Adipose tissue (tissue), 3 donors: ENCODE results near the gene SPI1. TPM values are rescaled to one million over a fixed set of nuclear protein-coding genes. Genes with fewer than 3 reads are reported as not detected.

Source experiments
- H3K27ac ChIP-seq: one replicate; pipeline ENCODE4 v1.5.1; 2013; ENCODE audit warnings: low read depth, low read length
- WGBS, 3 donors: extraction: QIAGEN DNeasy Blood & Tissue Kit; methylation state at CpG; one replicate each; pipeline ENCODE4 v1.1.7; 2013; 5-methylcytosine and 5-hydroxymethylcytosine counted together
- polyA plus RNA-seq, 3 donors: library from polyadenylated mRNA; stranded (reverse); fragments of 200-250 nt; gene quantifications; one replicate each; pipeline ENCODE4 v1.2.3, GENCODE V29; 2013
- donor health status: healthy with polysubstance abuse.
- donor health status: Bipolar disorder and iron deficiency.
- donor health status: healthy.

The SPI1 gene
- polyA plus RNA-seq, 3 donors, result 4.9 to 69.3 (median 49.3) TPM

DNA sequence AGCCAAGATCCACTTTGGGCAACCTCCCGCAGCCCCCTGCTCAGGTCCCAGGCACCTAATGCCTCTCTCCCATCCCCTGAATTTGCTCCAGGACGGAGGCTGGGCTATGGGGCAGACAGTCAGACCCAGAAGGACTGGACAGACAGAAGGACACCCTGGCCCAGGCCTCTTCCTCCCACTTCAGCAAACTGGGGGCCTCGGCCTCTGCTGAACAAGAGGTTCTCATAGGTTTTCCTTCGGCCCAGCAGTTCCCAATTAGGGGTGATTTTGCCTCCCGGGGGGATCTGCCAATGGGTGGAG lies 3.7 kb downstream of the SPI1 start:
- 76 to 86% (median 79%) methylated on average over 5 of the region's 5 CpGs for WGBS, 3 donors
- no peak overlapping the region for H3K27ac ChIP-seq

GRCh38 chr11:47373876-47374719 lies 4.2 kb downstream of the SPI1 start:
- WGBS, 3 donors, result 40 to 44% (median 44%) methylated on average over 19 of the region's 19 CpGs
- no peak overlapping the region for H3K27ac ChIP-seq

GRCh38 chr11:47372422-47372821 lies 5.9 kb downstream of the SPI1 start:
- 71 to 84% (median 80%) methylated on average over 7 of the region's 7 CpGs for WGBS, 3 donors

DNA sequence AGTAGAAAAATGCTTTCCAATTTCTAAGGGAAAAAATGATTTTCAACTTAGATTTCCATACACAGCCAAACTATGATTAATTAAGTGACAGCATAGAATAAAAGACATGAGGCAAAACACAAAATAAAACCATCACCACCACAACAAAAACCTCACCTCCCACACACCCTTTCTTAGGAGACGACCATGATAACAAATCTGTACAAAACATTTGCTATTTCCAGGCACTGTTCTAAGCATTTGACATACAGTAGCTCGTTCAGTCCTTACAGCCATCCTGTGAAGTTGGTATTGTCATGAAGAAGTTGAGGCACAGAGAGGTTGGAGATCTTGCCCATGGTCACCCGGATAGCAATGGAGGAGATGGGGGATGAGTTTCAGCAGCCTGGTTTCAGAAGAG lies 8.7 kb downstream of the SPI1 start:
- WGBS, 3 donors, result 50 to 59% (median 51%) methylated on average over 3 of the region's 3 CpGs
- H3K27ac ChIP-seq, result no peak overlapping the region

More at GRCh38 chr11:47372422-47372821, 5.9 kb downstream of the SPI1 start:
- H3K27ac ChIP-seq, result no peak overlapping the region

GRCh38 chr11:47366020-47366490 lies 12.3 kb downstream of the SPI1 start:
- 68 to 79% (median 78%) methylated on average over 1 of the region's 1 CpG for whole genome bisulfite sequencing, 3 donors
- H3K27ac ChIP-seq, result no peak overlapping the region

DNA sequence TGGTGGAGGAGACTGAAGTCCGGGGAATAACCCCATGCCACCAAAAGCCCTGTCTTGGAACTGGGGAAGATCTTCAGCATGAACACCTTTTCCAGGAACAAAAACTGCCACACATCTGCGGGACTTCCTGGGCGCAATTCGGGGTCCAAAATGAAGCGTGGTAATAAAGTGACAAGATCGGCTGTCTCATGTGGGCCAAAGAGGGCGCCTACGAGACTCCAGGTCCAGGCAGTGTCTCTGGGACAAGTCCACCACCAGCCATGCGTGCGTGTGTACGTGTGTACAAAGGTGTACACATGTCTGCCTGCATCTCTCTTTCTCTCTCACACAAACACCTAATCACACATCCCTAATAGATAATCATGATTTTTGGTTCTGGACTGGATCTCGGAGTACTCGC lies 16.9 kb downstream of the SPI1 start:
- H3K27ac ChIP-seq, result no peak overlapping the region
- WGBS, 3 donors, result 77 to 86% (median 79%) methylated on average over 13 of the region's 13 CpGs

DNA sequence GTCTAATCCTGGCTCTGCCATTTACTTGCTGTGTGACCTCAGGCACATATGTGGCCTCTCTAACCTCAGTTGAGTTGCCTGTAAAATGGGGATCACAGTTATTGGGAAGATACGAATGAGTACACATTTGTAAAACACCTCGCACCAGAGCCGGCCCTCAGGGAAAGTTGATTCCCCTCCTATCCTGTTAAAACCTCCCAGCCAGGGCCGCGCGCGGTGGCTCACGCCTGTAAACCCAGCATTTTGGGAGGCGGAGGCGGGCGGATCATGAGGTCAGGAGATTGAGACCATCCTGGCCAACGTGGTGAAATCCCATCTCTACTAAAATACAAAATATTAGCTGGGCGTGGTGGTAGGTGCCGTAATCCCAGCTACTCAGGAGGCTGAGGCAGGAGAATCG lies 18.0 kb downstream of the SPI1 start:
- H3K27ac ChIP-seq, result no peak overlapping the region
- 84 to 93% (median 86%) methylated on average over 15 of the region's 15 CpGs for WGBS, 3 donors

GRCh38 chr11:47359586-47359985 lies 18.8 kb downstream of the SPI1 start:
- WGBS, 3 donors, result 50 to 81% (median 62%) methylated on average over 15 to 17 of the region's 17 CpGs

DNA sequence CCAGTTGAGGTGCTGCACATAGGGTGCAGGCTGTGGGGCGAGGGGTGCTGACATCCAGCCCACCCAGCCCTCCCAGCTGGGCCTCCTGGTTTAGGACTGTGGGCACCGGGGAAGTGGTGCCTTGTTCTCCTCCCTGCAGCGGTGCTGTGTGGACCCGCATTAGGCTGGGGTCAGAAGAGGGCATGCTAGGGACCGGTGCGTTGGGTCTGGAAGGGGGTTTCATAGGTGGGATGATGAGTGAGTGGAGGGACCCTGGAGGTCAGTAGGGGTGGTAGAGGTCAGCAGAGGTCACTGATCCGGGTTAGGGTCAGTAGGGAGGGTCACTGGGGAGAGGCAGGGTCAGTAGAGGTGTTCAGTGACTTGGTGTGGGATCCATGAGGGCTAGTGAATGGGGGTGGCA lies 19.2 kb downstream of the SPI1 start:
- 67 to 76% (median 68%) methylated on average over 5 to 7 of the region's 7 CpGs for WGBS, 3 donors
- no peak overlapping the region for H3K27ac ChIP-seq

More at GRCh38 chr11:47359586-47359985, 18.8 kb downstream of the SPI1 start:
- no peak overlapping the region for H3K27ac ChIP-seq

GRCh38 chr11:47358731-47359051 lies 19.7 kb downstream of the SPI1 start:
- H3K27ac ChIP-seq, result no peak overlapping the region
- 79 to 85% (median 81%) methylated on average over 14 of the region's 14 CpGs for WGBS, 3 donors

- 89 to 91% (median 90%) methylated on average over 6 of the region's 6 CpGs for WGBS, 3 donors
- H3K27ac ChIP-seq, result no peak overlapping the region
Observed at GRCh38 chr11:47357985-47358730, 20.2 kb downstream of the SPI1 start.

DNA sequence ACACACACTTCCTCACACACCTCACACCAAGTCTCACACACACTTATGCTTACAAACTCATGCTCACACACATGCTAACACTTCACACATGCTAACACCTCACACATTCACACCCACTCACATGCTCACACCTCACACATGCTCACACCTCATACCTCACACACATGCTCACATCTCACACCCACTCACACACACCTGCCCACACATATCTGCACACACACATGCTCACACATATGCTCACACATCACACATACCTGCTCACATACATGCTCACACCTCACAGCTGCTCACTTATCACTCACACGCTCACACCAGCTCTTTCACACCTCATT lies 21.4 kb downstream of the SPI1 start:
- no peak overlapping the region for H3K27ac ChIP-seq
- 94 to 98% (median 96%) methylated on average over 1 of the region's 1 CpG for WGBS, 3 donors

DNA sequence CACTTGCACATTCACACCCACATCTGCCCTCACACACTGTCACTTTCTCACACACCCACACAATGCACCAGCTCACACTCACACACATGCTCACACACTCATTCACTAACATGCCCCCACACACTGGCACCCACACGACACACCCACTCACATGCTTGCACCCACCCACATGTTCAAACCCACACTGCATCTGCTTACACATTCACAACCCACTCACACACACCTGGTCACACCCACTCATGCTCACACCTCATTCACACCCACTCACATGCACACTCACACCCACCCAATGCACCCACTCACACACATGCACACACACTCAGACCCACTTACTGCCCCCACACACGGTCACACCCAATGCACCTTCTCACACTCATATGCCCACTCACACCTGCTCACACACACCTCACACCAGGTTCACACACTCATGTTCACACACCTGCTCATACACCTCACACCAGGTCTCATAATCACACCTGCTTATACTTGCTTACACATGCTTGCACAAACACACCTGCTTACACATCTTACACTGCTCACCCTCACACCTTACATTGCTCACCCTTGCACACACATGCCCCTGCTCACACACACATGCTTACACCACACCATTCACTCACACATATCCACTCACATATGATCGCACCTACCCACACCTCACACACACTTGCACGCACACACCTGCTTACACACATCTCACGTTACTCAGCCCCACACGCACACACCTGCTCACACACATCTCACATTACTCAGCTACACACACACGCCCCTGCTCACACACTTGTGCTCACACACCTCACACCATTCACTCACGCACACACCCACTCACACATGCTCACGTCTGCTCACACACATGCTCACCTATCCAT lies 22.0 kb downstream of the SPI1 start:
- 87 to 98% (median 93%) methylated on average over 9 of the region's 9 CpGs for WGBS, 3 donors

DNA sequence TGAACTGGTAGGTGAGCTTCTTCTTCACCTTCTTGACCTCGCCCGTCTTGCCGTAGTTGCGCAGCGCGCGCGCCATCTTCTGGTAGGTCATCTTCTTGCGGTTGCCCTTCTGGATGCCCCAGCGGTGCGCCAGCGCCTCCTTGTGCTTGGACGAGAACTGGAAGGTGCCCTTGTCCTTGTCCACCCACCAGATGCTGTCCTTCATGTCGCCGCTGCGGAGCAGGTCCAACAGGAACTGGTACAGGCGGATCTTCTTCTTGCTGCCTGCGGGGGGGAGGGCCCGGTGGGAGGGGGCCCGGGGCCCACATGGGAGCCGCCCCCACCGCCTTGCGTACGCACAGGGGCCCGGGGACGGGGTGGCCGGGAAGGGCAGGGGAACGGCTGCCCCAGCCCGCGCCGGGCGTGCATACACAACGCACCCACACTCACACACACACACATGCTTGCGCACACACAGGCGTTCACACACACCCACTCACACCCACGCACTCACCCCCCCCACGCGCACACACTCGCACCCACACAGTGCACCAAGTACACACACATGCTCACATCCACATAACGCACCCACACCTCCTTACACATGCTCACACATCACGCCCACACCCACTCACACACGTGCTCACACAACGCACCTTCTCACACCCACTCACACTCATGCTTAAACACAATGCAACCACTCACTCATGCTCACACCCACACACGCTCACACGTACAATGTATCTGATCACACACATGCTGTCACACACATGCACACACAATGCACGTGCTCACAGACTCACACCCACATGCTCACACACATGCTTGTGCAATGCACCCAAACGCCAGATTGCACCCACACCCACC lies 22.8 kb downstream of the SPI1 start:
- no peak overlapping the region for H3K27ac ChIP-seq
- 21 to 51% (median 38%) methylated on average over 47 of the region's 47 CpGs for WGBS, 3 donors

More for the DNA sequence above, 22.0 kb downstream of the SPI1 start:
- H3K27ac ChIP-seq, result no peak overlapping the region

GRCh38 chr11:47354913-47355282 lies 23.4 kb downstream of the SPI1 start:
- H3K27ac ChIP-seq, result no peak overlapping the region

DNA sequence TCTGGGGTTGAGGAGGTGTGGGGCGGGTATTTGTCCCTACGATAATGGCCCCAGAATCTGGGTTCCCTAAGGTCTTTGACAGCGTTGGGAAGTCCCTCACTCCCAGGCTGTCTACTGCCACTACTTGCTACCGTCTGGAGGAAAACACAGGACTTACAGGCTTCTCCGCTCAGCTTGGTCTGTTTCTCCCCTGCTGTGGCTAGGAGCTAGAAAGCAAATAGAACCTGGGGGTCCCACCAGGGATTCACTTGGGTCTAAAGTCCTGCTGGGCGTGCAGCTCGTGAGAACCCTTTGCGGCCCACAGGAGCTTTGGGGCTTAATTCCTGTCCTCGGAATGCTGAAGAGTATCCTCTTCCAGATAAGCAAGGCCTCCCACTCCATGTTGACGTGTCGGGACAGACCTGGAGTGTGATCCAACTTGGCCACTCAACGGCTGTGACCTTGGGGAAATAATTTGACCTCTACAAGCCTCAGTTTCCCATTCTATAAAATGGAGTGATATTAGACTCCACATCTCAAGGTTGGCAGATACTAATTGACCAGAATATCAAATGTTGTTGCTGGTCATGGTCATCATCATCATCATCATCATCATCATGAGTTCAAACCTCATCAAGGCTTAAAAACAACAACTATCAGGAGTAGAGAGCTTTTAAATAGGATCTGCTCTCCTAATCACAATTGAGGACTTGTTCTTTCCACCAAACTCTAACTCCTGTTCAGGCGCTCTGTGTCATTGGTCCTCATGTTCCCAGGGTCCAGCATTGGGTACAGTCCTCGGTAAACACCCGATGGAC lies 24.2 kb downstream of the SPI1 start:
- WGBS, 3 donors, result 90 to 92% (median 90%) methylated on average over 15 of the region's 15 CpGs
- H3K27ac ChIP-seq, result no peak overlapping the region

More at GRCh38 chr11:47354913-47355282, 23.4 kb downstream of the SPI1 start:
- 16 to 50% (median 24%) methylated on average over 16 to 32 of the region's 32 CpGs for WGBS, 3 donors

DNA sequence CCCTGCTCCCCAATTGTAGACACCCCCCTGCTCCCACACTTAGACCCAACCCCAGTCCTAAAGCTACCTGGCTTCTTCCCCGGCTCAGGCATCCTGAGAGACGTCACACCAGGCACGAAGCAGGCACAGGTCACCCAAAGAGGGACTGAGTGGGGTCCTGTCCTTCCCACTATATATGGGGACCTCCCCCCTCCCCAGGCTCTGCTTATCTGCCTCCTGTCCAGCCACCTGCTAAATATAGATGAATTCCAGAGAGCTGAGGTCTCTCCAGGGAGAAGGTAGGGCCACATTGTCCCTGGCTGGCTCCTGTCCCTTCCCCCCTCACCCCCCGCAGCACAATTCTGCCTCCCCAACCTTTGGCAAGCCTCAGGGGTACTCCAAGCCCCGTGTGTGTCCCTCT lies 25.8 kb downstream of the SPI1 start, which contains the start of gene MYBPC3:
Gene MYBPC3 (minus strand): TSS at position 147 of the 400 bp plus-strand sequence. CDS start 55 bp downstream, at position 92.
- 70 to 84% (median 82%) methylated on average over 4 to 5 of the region's 5 CpGs for WGBS, 3 donors
- no peak within 1 kb of the TSS for H3K27ac ChIP-seq
